Measurements from ENCODE around the gene TMEM101.
"Not testable (repeated sequence)": the region's sequence is repeated elsewhere in the genome, so short reads cannot be mapped to it uniquely, and the experiment has no call there.

The TMEM101 gene

DNA sequence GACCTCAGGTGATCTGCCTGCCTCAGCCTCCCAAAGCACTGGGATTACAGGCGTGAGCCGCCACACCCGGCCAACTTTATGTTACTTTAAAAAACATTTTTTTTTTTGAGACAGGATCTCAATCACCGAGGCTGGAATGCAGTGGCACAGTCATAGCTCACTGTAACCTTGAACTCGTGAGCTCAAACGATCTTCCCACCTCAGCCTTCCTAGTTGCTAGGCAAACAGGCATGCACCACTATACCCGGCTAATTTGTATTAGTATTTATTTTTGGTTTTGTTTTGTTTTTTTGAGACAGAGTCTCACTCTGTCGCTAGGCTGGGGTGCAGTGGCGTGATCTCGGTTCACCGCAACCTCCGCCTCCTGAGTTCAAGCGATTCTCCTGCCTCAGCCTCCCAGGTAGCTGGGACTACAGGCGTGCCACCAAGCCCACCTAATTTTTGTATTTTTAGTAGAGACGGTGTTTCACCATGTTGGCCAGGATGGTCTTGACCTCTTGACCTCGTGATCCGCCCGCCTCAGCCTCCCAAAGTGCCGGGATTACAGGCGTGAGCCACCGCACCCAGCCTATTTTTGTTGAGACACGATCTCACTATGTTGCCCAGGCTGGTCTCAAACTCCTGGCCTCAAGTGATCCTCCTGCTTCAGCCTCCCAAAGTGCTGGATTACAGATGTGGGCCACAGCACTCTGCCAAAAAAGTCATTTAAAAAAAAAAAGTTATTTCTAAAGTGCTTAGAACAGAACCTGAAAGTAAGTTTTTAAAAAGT lies 42.1 kb downstream of the TMEM101 start:
- not testable (repeated sequence) for DNase-seq

DNA sequence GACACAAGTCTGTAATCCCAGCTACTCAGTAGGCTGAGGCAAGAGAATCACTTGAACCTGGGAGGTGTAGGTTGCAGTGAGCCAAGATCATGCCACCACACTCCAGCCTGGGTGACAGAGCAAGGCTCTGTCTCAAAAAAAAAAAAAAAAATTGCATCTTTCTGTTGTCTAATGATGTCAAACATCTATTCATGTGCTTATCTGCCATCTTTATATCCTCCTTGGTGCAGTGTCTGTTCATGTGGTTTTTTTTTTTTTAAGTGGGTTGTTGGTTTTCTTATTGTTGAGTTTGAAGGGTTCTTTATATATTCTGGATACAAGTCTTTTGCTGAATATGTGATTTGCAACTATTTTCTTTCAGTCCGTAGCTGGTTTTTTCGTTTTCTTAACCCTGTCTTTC lies 43.3 kb downstream of the TMEM101 start:
- DNase-seq, result not testable (repeated sequence)

DNA sequence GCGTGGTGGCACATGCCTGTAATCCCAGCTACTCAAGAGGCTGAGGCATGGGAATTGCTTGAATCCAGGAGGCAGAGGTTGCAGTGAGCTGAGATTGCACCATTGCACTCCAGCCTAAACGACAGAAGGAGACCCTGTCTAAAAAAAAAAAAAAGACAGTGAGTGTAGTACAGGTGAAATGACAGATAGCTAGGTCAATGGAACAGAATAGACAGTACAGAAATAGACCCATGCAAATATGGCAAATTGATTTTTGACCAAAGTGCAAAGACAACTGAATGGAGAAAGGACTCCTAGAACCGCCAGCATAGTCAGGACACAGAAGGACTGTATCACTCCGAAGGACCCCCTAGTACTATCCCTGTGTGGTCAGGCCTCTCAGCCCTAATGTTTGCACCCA lies 44.4 kb downstream of the TMEM101 start:
- DNase-seq, result no peak

DNA sequence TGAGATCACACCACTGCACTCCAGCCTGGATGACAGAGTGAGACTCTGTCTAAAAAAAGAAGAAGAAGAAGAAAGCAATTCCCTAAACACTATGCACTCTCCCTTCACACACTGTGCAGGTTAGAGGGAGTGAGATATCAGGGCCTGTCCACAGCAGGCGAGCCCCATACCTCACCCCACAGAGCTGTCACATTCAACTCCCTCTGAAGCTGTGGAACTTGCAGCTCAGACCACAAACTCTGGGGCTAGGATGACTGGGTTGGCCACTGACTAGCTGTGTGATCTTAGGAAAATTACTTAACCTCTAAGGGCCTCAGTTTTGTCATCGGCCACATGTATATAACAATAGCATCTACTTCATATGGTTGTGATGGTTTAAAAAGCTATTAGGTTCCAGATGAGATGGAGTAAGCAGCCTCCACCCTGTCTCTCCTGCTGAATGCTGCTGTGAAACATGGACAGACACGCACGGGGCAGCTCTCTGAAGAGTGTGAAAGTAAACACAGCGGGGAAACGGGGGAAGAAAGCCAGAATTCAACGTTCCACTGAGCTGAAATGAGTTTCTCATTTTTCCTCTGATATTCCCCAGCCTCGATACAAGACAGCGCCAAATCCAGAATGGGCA lies 47.4 kb downstream of the TMEM101 start:
- no peak for DNase-seq

GRCh38 chr17:43966276-43966675 lies 48.5 kb downstream of the TMEM101 start:
- no peak for DNase-seq

DNA sequence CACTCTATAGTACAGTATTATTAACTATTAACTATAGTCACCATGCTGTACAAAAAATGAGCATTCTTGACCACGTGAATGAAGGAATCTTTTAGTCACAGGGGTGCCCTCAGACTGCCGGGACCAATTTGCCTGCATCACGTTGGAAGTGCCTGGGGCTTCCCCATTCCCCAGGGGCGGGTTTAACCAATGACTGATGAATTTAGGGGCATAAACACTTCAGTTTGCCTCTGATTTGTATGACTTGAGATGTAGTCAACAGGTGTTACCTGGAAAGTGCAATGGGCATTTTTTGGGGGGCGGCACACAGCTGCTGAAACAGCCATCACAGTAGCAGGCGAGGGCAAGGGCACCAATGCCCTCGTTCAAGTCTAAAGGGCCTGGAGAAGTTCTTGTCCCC lies 52.3 kb downstream of the TMEM101 start:
- no peak for DNase-seq

DNA sequence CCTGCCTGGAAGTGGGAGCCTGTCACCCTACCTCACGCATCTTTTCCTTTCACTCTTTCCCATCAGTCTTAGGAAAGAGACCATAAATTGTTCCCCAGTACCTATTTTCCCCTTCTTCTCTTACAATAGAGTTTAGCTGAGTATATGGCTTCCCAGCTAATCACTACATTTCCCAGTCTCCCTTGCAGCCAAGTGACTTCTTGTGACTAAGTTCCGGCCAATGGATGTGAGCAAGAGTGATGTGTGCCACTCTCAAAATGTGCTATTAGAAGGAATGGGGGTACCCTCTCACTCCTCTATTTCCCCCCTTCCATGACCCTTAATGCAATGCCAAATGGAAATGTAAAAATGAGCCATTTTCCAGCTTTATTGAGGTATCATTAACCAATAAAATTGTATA lies 52.8 kb downstream of the TMEM101 start:
- no peak for DNase-seq

GRCh38 chr17:43961292-43961691 lies 53.5 kb downstream of the TMEM101 start:
- not testable (repeated sequence) for DNase-seq

Measured in GOT3 (cell line).